T-helper 2 cell treated with Interferon-gamma antibody and Interleukin-4, amounts not matched to agents 100 ng/mL and 5 ng/mL, for 36 hours (primary cell): ENCODE measurements around the gene VSIR. TPM values are rescaled to one million over a fixed set of nuclear protein-coding genes. Genes with fewer than 3 reads are reported as not detected.

Experiments
- intact Hi-C: fragments of 100-400 bp; cut with micrococcal nuclease; formaldehyde crosslinking; loops from one replicate; pipeline ENCODE4 v1.15.1; 2023
- total RNA-seq: library from RNA; stranded (reverse); gene quantifications from 2 replicates; pipeline ENCODE4 v1.2.3, GENCODE V29; 2022

The VSIR gene
- 84.5 and 84.9 TPM in 2 replicates for total RNA-seq

DNA sequence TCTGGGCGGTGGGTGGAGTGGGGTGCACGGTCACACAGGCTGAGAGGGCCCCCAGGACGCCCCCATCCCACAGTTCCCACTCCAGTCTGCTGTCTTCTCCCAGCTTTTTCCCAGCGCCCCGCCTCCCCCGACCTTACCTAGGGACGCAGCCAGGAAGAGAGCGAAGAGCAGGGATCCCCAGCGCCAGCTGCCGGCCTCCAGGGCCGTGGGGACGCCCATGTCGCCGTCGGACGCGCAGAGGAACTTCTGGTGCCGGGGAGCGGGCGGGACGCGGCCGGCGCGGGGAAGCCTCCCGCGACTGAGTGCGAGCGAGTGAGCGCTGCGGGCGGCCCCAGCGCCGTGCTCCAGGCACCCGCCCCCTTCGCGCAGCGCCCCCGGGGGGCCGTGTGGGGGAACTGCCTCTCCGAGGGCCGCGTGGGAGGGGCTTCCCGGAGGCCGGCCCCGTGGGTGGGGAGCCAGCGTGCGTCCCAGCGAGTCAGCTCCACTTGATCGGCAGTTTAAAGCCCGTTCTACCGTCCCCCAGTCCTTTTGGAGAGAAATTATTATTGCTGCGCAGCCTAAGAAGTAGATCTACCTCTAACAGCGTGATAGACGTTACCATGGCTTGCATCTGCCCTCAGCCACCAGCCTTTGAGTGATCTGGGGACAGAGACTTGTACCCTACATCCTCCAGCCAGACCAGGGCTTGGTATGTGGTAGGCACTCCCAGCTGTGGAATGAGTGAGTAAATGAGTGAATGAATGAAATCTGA lies at the start of gene VSIR:
TSS of gene VSIR (minus strand) at position 300 of the 751 bp plus-strand sequence. CDS start at position 219, 81 bp downstream.
- intact Hi-C loops = loop anchor here (1.0 to 5.0 kb wide), 5 partner anchors 17 to 454 kb away; partner anchors contain the start of gene SLC29A3

GRCh38 chr10:71821909-71822763 lies 48.8 kb upstream of the VSIR start:
- intact Hi-C loops = no loop called here

- intact Hi-C loops = no loop called here
These were observed 47.6 kb upstream of the VSIR start for GRCh38 chr10:71820966-71821365.

GRCh38 chr10:71819985-71820384 lies 46.7 kb upstream of the VSIR start:
- intact Hi-C loops = loop anchor here (10.0 kb wide), 1 partner anchor 215 kb away; no protein-coding TSS in a partner anchor

DNA sequence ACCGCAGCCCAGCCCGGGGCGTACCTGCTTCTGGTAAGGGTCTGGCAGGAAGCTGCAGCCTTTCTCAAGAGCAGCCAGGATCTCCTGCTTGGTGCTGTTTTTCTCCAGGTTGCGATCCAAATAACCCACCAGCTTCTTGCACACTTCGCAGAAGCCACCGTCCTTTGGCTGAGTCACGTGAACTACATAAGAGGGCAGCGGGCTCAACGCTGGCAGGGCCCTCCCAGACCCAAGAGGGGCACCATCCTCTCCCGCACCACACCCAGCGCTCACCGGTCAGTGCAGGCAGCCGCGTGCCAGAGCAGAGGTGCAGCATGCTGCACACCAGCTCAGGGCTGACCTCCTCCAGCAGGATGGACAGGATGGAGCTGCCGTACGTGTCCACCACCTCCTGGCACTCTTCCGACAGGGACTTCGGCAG lies 46.1 kb upstream of the VSIR start:
- intact Hi-C loops = loop anchor here (10.0 kb wide), 1 partner anchor 215 kb away; no protein-coding TSS in a partner anchor

- intact Hi-C loops = loop anchor here (10.0 kb wide), 1 partner anchor 214 kb away; no protein-coding TSS in a partner anchor
These were observed 45.4 kb upstream of the VSIR start for GRCh38 chr10:71818674-71819260.

- intact Hi-C loops = loop anchor here (10.0 kb wide), 1 partner anchor 213 kb away; no protein-coding TSS in a partner anchor
These were observed 44.7 kb upstream of the VSIR start for GRCh38 chr10:71817831-71818655.

DNA sequence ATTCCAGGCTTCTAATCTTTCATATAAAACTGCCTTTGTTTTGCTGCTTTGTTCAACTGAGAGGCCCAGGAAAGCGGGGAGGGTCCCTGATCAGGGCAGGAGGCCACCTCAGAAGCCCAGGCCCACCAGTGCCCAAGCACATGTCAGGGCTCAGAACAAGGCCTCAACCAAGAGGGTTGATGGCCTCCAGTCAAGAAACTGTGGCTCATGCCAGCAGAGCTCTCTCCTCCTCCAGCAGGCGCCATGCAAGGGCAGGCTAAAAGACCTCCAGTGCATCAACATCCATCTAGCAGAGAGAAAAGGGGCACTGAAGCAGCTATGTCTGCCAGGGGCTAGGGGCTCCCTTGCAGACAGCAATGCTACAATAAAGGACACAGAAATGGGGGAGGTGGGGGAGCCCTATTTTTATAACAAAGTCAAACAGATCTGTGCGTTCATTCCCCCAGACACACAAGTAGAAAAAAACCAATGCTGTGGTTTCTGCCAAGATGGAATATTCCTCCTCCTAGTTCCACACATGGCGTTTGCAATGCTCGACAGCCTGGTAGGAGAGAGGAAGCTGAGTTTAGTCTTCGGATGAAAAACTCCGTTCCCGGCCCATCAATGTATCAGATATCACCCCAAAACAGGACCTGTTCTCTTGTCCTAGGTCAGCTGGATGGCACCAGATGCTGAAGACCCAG lies 43.8 kb upstream of the VSIR start:
- intact Hi-C loops = loop anchor here (10.0 kb wide), 1 partner anchor 212 kb away; no protein-coding TSS in a partner anchor

- intact Hi-C loops = loop anchor here (10.0 kb wide), 1 partner anchor 212 kb away; no protein-coding TSS in a partner anchor
These were observed 43.1 kb upstream of the VSIR start for GRCh38 chr10:71816421-71816851.

DNA sequence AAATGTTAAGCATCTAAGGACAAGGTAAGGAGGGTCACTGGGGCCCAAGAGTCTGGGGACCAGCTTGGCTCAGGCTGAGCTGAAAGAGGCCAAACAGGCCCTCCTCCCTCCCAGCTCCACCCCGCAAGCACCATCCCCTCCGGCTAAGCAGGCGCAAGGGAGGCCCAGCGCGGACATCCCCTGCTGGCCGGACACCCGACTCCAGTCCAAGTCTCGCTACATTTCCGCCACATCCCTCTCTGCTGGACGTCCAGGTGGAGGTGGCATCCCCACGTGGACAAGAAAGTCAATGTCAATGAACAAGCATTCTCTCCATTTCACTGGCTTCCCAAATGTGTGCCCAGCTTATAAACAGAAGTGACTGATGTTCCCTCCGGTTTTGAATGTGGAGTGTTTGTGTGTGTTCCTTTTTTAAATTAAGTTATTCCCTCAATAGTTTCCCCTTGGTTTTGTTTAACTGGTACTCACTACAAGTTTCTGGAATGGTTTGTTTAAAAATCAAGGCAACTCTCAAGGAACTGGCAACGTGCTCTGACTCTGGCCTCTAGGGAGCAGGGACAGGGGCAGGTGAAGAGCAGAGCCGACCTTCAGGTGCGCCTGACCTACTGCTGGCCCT lies 42.3 kb upstream of the VSIR start:
- intact Hi-C loops = loop anchor here (10.0 kb wide), 1 partner anchor 211 kb away; no protein-coding TSS in a partner anchor

- intact Hi-C loops = loop anchor here (5.0 to 10.0 kb wide), 3 partner anchors 88 to 210 kb away; no protein-coding TSS in a partner anchor
These were observed 41.6 kb upstream of the VSIR start for GRCh38 chr10:71814922-71815411.

DNA sequence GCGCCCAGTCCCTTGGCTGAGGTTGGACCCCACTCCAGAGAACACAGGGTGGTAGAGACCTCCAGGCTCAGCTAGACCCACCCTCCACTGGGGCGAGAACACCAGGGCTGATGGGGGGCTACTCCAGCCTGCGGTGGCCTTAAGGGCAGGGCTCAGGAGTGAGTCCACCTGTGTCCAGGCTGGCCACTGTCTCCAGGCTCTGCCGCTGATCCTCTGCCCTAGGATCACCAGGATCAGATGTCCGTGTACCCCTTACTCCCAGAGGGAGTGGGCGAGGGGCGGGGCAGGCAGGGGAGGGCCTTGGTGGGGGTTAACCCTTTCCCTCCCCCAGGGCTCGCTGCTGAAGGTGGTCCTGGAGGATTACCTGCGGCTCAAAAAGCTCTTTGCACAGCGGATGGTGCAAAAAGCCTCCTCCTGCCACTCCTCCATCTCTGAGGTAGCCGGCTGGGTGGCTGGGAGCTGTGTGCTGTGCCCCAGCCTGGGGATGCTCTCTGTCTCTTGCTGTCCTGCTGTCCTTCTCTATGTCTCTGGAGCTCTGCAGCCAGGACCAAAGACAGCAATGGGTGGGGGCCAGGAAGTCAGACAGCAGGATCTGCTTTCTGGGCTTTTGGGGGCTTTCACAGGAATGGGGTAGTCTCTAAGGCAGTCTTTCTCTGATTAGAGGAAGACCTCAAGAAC lies 39.7 kb upstream of the VSIR start:
- intact Hi-C loops = loop anchor here (1.0 to 10.0 kb wide), 5 partner anchors 86 to 498 kb away; no protein-coding TSS in a partner anchor

DNA sequence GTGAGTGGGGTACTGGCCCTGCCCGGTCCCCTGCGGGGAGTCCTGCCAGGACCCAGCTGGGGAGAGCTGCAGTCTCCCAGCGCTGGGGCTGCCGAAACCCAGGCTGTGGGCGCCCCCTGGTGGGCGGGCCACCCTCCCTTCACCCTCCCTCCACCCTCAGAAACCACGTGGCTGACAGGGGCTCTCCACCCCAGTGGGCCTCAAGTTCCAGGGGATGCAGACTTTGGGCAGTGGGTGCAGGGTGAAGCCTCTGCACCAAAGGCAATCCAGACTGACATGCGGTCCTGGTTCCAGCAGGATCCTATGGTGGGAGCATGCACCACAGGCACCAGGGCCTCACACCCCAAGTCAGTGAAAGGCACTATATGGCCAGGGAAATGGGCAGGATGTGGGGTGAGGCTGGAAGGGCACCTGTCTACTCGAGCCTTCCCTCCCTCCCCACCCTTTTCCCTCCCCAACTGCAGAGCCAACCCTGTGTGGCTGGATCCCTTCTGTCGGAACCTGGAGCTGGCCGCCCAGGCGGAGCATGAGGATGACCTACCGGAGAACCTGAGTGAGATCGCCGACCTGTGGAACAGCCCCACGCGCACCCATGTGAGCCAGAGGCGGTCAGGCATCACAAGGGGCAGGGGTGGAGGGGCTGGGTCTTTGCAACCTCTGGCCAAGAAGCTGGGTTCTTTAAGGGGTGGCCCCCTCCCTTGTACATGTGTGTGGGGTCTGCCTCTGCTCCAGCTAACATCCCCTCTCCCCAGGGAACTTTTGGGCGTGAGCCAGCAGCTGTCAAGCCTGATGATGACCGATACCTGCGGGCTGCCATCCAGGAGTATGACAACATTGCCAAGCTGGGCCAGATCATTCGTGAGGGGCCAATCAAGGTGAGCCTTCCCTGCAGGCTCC lies 38.9 kb upstream of the VSIR start:
- intact Hi-C loops = loop anchor here (1.0 to 10.0 kb wide), 5 partner anchors 85 to 497 kb away; no protein-coding TSS in a partner anchor

GRCh38 chr10:71811351-71811750 lies 38.0 kb upstream of the VSIR start:
- intact Hi-C loops = loop anchor here (5.0 to 10.0 kb wide), 3 partner anchors 84 to 207 kb away; no protein-coding TSS in a partner anchor

DNA sequence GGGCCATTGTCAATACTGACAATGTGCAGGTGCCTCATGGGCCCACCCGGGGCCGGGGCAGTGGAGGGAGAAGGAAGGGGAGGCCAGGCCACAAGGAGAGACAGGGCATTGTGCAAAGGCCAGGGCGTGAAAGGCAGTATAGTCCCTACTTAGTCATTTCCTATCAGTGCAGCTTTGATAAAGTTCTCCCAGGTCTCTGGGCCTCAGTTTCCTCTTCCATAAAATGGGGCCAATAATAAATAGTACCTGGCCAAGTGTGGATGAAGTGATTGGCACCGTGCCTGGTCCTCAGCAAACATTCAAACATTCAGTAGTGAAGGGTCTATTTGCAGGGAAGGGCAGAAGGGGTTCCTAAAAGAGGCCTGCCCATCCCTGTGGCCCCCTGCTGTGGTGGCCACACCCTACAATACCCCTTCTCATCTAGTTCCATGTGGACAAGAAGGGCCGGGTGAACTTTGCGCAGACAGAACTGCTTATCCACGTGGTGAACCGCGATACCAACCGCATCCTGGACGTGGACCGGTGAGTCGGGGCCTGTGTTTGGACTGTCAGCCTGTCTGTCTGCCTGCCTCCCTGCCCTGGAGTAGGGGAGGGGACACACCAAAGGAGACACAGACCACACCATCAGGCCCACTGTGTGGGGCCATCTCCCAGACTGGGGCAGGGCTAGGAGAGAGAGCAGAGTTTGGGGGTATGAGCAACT lies 36.9 kb upstream of the VSIR start:
- intact Hi-C loops = loop anchor here (5.0 to 10.0 kb wide), 3 partner anchors 83 to 205 kb away; no protein-coding TSS in a partner anchor

DNA sequence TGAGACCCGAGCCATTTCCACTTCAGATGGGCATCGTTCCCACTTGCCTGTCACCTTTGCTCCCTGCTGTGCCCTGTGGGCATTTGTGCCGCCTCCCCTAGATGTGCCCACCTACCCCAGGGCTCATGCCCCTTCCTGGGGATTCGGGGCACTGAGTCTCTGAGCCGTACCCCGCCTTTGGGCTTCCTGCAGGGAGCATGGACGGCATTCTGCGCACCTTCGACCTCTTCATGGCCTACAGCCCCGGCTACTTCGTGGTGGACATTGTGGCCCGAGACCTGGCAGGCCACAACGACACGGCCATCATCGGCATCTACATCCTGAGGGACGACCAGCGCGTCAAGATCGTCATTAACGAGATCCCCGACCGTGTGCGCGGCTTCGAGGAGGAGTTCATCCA lies 36.3 kb upstream of the VSIR start:
- intact Hi-C loops = loop anchor here (5.0 to 10.0 kb wide), 3 partner anchors 82 to 205 kb away; no protein-coding TSS in a partner anchor
